ENCODE measurements around the gene ARRB2. TPM values are rescaled to one million over a fixed set of nuclear protein-coding genes. Genes with fewer than 3 reads are reported as not detected.

Gene ARRB2
- total RNA-seq, 2 donors from 2014 or later: 45.3 to 51.8 TPM

GRCh38 chr17:4738136-4739121, 28.0 kb downstream of the ARRB2 start:
- Mint-ChIP-seq H3K36me3 (ENCODE audit: low read depth) (no peaks in the 10 kb centered on the region), H3K9me3 (no peaks in the 10 kb centered on the region), H3K27ac (no peak overlapping the region), H3K27me3 (ENCODE audit: insufficient read depth) (peaks cover 87% of the 10 kb centered on the region), H3K4me1 (peaks cover 8% of the 10 kb centered on the region), H3K4me3 (peak overlapping the region; percentile 50)
- DNase-seq: peak; percentile 71
- WGBS, 2 experiments (ENCODE audit: insufficient coverage in 1 of 2, insufficient read length in 1 of 2): 18 to 22% methylated on average over 24 to 41 of the region's 41 CpGs
- Histone ChIP-seq H3K4me3 (ENCODE audit: low read length) (peak overlapping the region; percentile 75), H3K36me3 (ENCODE audit: control insufficient read depth, insufficient read depth, low read length) (no peaks in the 10 kb centered on the region), H3K27me3 (ENCODE audit: control insufficient read depth, insufficient read depth, low read length, poor library complexity, severe bottlenecking) (peaks cover 89% of the 10 kb centered on the region), H3K9me3 (ENCODE audit: control insufficient read depth, low read length) (no peaks in the 10 kb centered on the region), H3K9ac (ENCODE audit: extremely low read depth, low read length, poor library complexity, severe bottlenecking) (no peak overlapping the region), H3K4me1 (ENCODE audit: control insufficient read depth, insufficient read depth, low read length) (peaks cover 5% of the 10 kb centered on the region), H3K27ac (ENCODE audit: low read depth, low read length) (no peak overlapping the region)
- no peak for TF ChIP-seq CTCF (conservative IDR thresholded peaks at IDR 0.05)

DNA sequence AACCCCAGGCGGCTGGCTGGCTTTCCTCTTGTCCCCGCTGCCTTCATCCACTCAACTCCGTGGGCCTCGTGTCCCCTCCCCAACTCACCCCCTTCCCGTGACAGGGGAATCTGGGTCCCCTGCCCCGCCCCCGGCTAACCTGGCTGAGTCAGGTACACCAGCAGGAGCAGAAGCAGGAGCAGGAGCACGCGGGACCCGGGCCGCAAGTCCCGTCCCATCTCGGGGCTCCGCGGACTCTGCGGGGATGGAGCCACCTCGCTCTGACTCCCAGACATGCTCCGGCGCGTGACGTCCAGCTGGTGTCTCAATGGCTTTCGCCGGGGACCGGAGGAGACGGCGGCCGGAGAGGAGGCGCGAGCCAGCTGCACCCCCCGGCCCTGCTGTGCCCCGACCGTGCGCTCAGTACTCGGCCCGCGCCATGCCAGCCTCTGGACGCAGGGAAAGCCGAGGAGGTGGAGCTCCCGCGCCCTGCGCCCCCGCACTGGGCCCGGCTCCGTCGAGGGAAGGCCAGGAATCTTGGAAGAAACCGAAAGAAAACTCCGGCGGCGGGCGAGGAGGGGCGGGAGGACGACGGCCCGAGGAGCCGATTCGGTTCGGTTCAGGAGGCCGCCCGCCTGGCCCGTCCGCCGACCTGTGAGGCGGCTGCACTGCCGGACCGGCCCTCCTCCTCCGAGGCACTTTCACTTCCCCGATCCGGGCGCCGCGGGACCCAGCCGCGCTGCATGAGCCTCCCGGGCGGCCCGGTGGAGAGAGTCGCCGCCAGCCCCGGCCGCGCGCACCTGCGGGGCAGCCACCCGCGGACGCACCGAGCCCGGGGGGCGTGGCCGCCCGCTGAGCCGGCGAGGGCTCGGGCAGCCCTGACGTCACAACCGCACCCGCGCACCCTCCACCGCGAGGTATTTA, 28.9 kb downstream of the ARRB2 start, which contains the start of the genes CXCL16 and ZMYND15:
CXCL16 (minus strand) TSS at position 807 of the 903 bp plus-strand sequence; CDS start at position 218, 589 bp downstream.
ZMYND15 (plus strand) TSS at position 712 of the 903 bp plus-strand sequence. CDS start 716 bp downstream, outside the sequence.
- Mint-ChIP-seq H3K27me3 (ENCODE audit: insufficient read depth) (peaks cover 95% of the 10 kb centered on the region), H3K27ac (no peak within 1 kb of the TSS), H3K4me3 (peak within 1 kb of the TSS; percentile 51), H3K36me3 (ENCODE audit: low read depth) (no peaks in the 10 kb centered on the region), H3K4me1 (peaks cover 8% of the 10 kb centered on the region), H3K9me3 (no peaks in the 10 kb centered on the region)
- Histone ChIP-seq H3K4me3 (ENCODE audit: low read length) (peak within 1 kb of the TSS; percentile 75), H3K36me3 (ENCODE audit: control insufficient read depth, insufficient read depth, low read length) (no peaks in the 10 kb centered on the region), H3K9ac (ENCODE audit: extremely low read depth, low read length, poor library complexity, severe bottlenecking) (no peak within 1 kb of the TSS), H3K4me1 (ENCODE audit: control insufficient read depth, insufficient read depth, low read length) (peaks cover 5% of the 10 kb centered on the region), H3K27me3 (ENCODE audit: control insufficient read depth, insufficient read depth, low read length, poor library complexity, severe bottlenecking) (peaks cover 98% of the 10 kb centered on the region), H3K9me3 (ENCODE audit: control insufficient read depth, low read length) (no peaks in the 10 kb centered on the region), H3K27ac (ENCODE audit: low read depth, low read length) (no peak within 1 kb of the TSS)
- WGBS, 2 experiments (ENCODE audit: insufficient coverage in 1 of 2, insufficient read length in 1 of 2): 1 to 2% methylated on average over 20 to 100 of the region's 100 CpGs
- peak; percentile 83 for DNase-seq
- no peak for TF ChIP-seq CTCF (conservative IDR thresholded peaks at IDR 0.05)

- Histone ChIP-seq H3K4me1 (ENCODE audit: control insufficient read depth, insufficient read depth, low read length) (peaks cover 5% of the 10 kb centered on the region), H3K36me3 (ENCODE audit: control insufficient read depth, insufficient read depth, low read length) (no peaks in the 10 kb centered on the region), H3K27me3 (ENCODE audit: control insufficient read depth, insufficient read depth, low read length, poor library complexity, severe bottlenecking) (peaks cover 100% of the 10 kb centered on the region), H3K9ac (ENCODE audit: extremely low read depth, low read length, poor library complexity, severe bottlenecking) (no peak overlapping the region), H3K4me3 (ENCODE audit: low read length) (peak overlapping the region; percentile 75), H3K27ac (ENCODE audit: low read depth, low read length) (no peak overlapping the region), H3K9me3 (ENCODE audit: control insufficient read depth, low read length) (no peaks in the 10 kb centered on the region)
- DNase-seq: no peak
- H3K27me3 Mint-ChIP-seq (ENCODE audit: insufficient read depth): peaks cover 97% of the 10 kb centered on the region
- H3K36me3 Mint-ChIP-seq (ENCODE audit: low read depth): no peaks in the 10 kb centered on the region
- 22 to 23% methylated on average over 3 to 13 of the region's 13 CpGs for WGBS, 2 experiments (ENCODE audit: insufficient coverage in 1 of 2, insufficient read length in 1 of 2)
- no peak for TF ChIP-seq CTCF (conservative IDR thresholded peaks at IDR 0.05)
- H3K9me3 Mint-ChIP-seq: no peaks in the 10 kb centered on the region
- peak overlapping the region; percentile 51 for H3K4me3 Mint-ChIP-seq
- H3K4me1 Mint-ChIP-seq: peaks cover 8% of the 10 kb centered on the region
- H3K27ac Mint-ChIP-seq: no peak overlapping the region
These were observed 29.6 kb downstream of the ARRB2 start for GRCh38 chr17:4740025-4740351.
